SK-N-SH treated with all-trans-retinoic acid at 6 μM for 48 hours (cell line): Measurements from ENCODE around the gene ERCC8.

Source experiments
- ATAC-seq: fragments of 200-7000 bp; cut with Tn5 transposase; 3 replicates; pipeline ENCODE4 v1.9.1; 2020; ENCODE audit warnings: mild to moderate bottlenecking, moderate library complexity
- BACH2 ChIP-seq: fragments of 250-450 bp; sonication (Bioruptor Pico); IDR thresholded peaks from 2 replicates; pipeline ENCODE4 v1.9.0; 2021; ENCODE audit warnings: mild to moderate bottlenecking, borderline replicate concordance
- CSDC2 ChIP-seq: fragments of 250-450 bp; sonication (Bioruptor Pico); IDR thresholded peaks from 2 replicates; pipeline ENCODE4 v1.5.0; 2020; ENCODE audit warnings: mild to moderate bottlenecking, moderate library complexity
- ESRRG ChIP-seq: fragments of 250-450 bp; sonication (Bioruptor Pico); IDR thresholded peaks from 2 replicates; pipeline ENCODE4 v1.6.1; 2021; ENCODE audit warnings: mild to moderate bottlenecking
- GLIS3 ChIP-seq: fragments of 250-450 bp; sonication (Bioruptor Pico); IDR thresholded peaks from 2 replicates; pipeline ENCODE4 v1.5.0; 2020; ENCODE audit warnings: mild to moderate bottlenecking, moderate library complexity
- ISL1 ChIP-seq: fragments of 250-450 bp; sonication (Bioruptor Pico); IDR thresholded peaks from 2 replicates; pipeline ENCODE4 v2.1.2; 2022; ENCODE audit warnings: mild to moderate bottlenecking, moderate library complexity
- OSR1 ChIP-seq: fragments of 250-450 bp; sonication (Bioruptor Pico); IDR thresholded peaks from 2 replicates; pipeline ENCODE4 v1.8.0; 2022; ENCODE audit warnings: moderate library complexity, mild to moderate bottlenecking, inconsistent platforms
- PPARA ChIP-seq: fragments of 250-450 bp; sonication (Bioruptor Pico); IDR thresholded peaks from 2 replicates; pipeline ENCODE4 v1.5.0; 2020; ENCODE audit warnings: mild to moderate bottlenecking, borderline replicate concordance
- RARB ChIP-seq: fragments of 250-450 bp; sonication (Bioruptor Pico); IDR thresholded peaks from 2 replicates; pipeline ENCODE4 v1.8.0; 2021; ENCODE audit warnings: mild to moderate bottlenecking, moderate library complexity
- SNAI2 ChIP-seq: fragments of 250-450 bp; sonication (Bioruptor Pico); IDR thresholded peaks from 2 replicates; pipeline ENCODE4 v1.5.0; 2020; ENCODE audit warnings: mild to moderate bottlenecking, moderate library complexity
- TCF4 ChIP-seq: fragments of 250-450 bp; sonication (Bioruptor Pico); IDR thresholded peaks from 2 replicates; pipeline ENCODE4 v1.8.0; 2021; ENCODE audit warnings: mild to moderate bottlenecking, moderate library complexity, borderline replicate concordance
- ZC3H10 ChIP-seq: fragments of 250-450 bp; sonication (Bioruptor Pico); IDR thresholded peaks from 2 replicates; pipeline ENCODE4 v1.5.1; 2021; ENCODE audit warnings: mild to moderate bottlenecking, moderate library complexity
- ZFP30 ChIP-seq: fragments of 450-650 bp; formaldehyde crosslinking; IDR thresholded peaks from 2 replicates; pipeline ENCODE4 v1.5.0; 2022; ENCODE audit warnings: mild to moderate bottlenecking, moderate library complexity
- ZNF565 ChIP-seq: fragments of 450-650 bp; formaldehyde crosslinking; conservative IDR thresholded peaks from 2 replicates; pipeline ENCODE4 v1.5.0; 2020; ENCODE audit warnings: low read depth, mild to moderate bottlenecking, moderate library complexity
- ZNF8 ChIP-seq: fragments of 450-650 bp; formaldehyde crosslinking; IDR thresholded peaks from 2 replicates; pipeline ENCODE4 v1.5.0; 2020; ENCODE audit warnings: mild to moderate bottlenecking, moderate library complexity
- TF ChIP-seq, protein P1 (sequence below): fragments of 250-450 bp; sonication (Bioruptor Pico); IDR thresholded peaks from 2 replicates; pipeline ENCODE4 v1.5.0; 2020; ENCODE audit warnings: mild to moderate bottlenecking, moderate library complexity
- TF ChIP-seq, protein P2 (sequence below): fragments of 250-450 bp; sonication (Bioruptor Pico); IDR thresholded peaks from 2 replicates; pipeline ENCODE4 v1.5.1; 2020; ENCODE audit warnings: low read depth, mild to moderate bottlenecking, moderate library complexity
- TF ChIP-seq, protein P3 (sequence below): fragments of 250-450 bp; sonication (Bioruptor Pico); IDR thresholded peaks from 2 replicates; pipeline ENCODE4 v1.8.0; 2021; ENCODE audit warnings: low read depth, mild to moderate bottlenecking, moderate library complexity, borderline replicate concordance
- TF ChIP-seq, protein P4 (sequence below): fragments of 250-450 bp; sonication (Bioruptor Pico); IDR thresholded peaks from 2 replicates; pipeline ENCODE4 v1.8.0; 2020; ENCODE audit warnings: mild to moderate bottlenecking, moderate library complexity, borderline replicate concordance

ERCC8 gene

DNA sequence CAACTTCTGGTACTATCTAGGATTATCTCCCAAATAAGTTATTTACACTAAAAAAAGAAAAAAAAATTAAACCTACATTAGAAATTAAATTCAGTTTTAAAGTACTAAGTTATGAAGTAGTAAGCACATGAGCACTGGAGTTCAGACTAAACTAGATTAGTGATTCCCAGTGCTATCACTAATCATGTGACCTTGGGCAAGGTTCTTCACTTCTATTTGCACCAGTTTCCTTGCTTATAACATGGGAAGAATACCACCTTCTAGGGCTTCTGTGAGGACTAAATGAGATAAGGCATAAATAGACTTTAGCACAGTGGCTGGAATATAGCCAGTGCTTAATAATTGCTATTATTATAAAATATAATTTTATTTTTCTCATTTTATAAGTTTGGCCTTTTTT lies 111.3 kb downstream of the ERCC8 start:
- TF ChIP-seq ISL1 (CRISPR knock-in tag), result no peak
- TF ChIP-seq OSR1 (CRISPR knock-in tag), result no peak
- no peak for TF ChIP-seq PPARA (CRISPR knock-in tag)
- no peak for ATAC-seq

DNA sequence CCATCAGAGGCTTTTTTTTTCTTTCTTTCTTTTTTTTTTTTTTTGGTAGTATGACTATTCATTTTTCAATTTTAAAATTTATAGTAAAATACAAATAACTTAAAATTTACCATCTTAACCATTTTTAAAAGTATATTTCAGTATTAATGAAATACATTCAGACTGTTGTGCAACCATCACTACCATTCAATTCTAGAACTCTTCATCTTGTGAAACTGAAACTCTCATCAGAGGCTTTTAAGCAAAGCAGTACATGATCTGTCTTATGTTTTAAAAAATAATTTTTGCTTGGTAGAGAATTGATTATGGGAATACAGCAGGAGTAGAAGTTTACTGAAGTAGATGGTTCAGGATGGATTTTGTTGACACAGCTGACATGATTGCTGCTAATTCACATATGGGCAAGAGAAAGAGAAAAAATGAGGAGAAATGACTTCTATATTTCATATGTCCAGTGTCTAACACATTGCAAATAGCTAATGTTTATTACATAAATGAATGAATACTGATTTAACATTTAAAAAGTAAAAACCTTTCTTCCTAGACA lies 114.2 kb downstream of the ERCC8 start:
- ATAC-seq, result no peak
- TF ChIP-seq CSDC2 (no peak), ZC3H10 (CRISPR knock-in tag) (no peak), BACH2 (CRISPR knock-in tag) (no peak), ZNF8 (CRISPR knock-in tag) (no peak), RARB (no peak), PPARA (CRISPR knock-in tag) (no peak), OSR1 (CRISPR knock-in tag) (no peak), ZNF565 (CRISPR knock-in tag) (no peak)
- TF ChIP-seq, protein P1, sequence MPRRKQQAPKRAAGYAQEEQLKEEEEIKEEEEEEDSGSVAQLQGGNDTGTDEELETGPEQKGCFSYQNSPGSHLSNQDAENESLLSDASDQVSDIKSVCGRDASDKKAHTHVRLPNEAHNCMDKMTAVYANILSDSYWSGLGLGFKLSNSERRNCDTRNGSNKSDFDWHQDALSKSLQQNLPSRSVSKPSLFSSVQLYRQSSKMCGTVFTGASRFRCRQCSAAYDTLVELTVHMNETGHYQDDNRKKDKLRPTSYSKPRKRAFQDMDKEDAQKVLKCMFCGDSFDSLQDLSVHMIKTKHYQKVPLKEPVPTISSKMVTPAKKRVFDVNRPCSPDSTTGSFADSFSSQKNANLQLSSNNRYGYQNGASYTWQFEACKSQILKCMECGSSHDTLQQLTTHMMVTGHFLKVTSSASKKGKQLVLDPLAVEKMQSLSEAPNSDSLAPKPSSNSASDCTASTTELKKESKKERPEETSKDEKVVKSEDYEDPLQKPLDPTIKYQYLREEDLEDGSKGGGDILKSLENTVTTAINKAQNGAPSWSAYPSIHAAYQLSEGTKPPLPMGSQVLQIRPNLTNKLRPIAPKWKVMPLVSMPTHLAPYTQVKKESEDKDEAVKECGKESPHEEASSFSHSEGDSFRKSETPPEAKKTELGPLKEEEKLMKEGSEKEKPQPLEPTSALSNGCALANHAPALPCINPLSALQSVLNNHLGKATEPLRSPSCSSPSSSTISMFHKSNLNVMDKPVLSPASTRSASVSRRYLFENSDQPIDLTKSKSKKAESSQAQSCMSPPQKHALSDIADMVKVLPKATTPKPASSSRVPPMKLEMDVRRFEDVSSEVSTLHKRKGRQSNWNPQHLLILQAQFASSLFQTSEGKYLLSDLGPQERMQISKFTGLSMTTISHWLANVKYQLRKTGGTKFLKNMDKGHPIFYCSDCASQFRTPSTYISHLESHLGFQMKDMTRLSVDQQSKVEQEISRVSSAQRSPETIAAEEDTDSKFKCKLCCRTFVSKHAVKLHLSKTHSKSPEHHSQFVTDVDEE (CRISPR knock-in tag), result no peak
- TF ChIP-seq, protein P2, sequence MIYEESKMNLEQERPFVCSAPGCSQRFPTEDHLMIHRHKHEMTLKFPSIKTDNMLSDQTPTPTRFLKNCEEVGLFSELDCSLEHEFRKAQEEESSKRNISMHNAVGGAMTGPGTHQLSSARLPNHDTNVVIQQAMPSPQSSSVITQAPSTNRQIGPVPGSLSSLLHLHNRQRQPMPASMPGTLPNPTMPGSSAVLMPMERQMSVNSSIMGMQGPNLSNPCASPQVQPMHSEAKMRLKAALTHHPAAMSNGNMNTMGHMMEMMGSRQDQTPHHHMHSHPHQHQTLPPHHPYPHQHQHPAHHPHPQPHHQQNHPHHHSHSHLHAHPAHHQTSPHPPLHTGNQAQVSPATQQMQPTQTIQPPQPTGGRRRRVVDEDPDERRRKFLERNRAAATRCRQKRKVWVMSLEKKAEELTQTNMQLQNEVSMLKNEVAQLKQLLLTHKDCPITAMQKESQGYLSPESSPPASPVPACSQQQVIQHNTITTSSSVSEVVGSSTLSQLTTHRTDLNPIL (CRISPR knock-in tag), result no peak
- TF ChIP-seq, protein P3, sequence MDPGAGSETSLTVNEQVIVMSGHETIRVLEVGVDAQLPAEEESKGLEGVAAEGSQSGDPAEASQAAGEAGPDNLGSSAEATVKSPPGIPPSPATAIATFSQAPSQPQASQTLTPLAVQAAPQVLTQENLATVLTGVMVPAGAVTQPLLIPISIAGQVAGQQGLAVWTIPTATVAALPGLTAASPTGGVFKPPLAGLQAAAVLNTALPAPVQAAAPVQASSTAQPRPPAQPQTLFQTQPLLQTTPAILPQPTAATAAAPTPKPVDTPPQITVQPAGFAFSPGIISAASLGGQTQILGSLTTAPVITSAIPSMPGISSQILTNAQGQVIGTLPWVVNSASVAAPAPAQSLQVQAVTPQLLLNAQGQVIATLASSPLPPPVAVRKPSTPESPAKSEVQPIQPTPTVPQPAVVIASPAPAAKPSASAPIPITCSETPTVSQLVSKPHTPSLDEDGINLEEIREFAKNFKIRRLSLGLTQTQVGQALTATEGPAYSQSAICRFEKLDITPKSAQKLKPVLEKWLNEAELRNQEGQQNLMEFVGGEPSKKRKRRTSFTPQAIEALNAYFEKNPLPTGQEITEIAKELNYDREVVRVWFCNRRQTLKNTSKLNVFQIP (CRISPR knock-in tag), result no peak

DNA sequence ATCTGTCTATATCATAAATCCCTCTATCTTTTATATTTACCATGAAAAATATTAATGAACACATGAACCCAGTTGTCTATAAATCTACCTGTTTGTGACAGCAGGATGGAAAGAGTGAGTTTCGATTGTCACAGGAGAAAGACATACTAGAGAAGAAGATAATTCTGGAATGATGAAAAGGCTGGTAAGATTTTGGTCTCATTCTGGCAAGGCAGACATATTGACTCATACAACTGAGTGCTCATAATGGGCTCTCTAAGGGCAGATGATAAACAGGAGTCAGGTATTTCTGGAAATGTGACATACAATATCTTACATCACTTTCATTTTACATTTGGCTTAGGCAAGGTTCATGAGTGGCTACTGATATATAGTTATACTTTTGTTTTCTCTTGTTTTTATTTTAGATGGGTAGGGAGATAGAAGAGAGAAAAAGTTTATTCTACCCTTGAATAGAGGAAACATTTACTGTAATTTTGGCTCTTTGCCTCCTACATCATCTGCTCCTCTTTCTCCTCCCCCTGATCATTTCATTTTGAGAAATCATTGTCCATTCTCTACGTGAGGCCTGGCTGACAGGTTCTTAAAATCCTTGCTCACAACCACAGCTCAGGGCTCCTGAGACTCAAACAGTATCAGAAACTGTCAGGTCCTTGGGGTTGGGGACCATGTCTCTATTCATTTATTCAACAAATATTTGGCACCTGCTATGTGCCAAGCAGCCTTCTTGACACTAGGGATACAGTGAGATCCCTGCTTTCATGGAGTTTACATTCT lies 115.2 kb downstream of the ERCC8 start:
- TF ChIP-seq ISL1 (CRISPR knock-in tag) (peak; percentile 76), OSR1 (CRISPR knock-in tag) (no peak)
- no peak for ATAC-seq

DNA sequence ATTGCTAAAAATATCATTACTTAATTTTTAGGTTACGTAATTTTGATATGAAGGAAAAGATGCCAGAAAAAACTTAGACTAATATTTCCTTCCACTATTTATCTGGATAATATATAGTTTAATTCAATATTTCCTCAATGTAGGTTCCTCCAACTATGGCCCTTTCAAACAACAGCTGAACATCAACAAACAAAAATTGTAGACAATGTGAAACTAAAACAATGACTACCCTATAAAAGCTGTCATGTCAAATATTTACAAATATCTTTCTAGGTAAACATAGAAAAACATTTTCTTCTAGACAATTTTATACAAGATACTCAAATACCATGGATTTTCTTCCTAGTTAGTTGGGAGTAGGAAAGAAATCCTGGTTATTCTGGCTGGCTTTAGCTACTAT lies 117.7 kb downstream of the ERCC8 start:
- no peak for ATAC-seq
- TF ChIP-seq ZNF8 (CRISPR knock-in tag) (no peak), CSDC2 (no peak), GLIS3 (CRISPR knock-in tag) (no peak), ISL1 (CRISPR knock-in tag) (no peak), OSR1 (CRISPR knock-in tag) (no peak), SNAI2 (CRISPR knock-in tag) (no peak), TCF4 (no peak), ZFP30 (CRISPR knock-in tag) (no peak)
- TF ChIP-seq, protein P2 (CRISPR knock-in tag), result no peak

DNA sequence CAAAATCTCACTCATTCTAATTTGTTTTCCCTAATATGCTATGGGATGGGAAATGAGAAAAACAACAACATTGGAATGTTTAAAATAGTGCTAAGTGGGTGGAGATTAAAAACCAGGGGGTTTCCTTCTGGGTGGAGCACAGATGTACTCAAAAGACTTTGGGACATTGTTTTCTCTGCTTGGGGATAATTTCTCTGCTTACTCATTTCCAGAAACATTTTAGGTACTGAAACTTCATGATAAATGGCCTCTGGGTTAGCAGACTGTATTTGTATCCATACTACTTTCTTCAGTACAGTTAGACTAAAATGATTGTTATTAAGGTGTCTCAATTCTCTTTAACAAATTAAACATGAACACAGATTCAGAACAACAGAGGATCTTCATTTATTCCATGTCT lies 118.2 kb downstream of the ERCC8 start:
- TF ChIP-seq ESRRG (no peak), GLIS3 (CRISPR knock-in tag) (no peak), SNAI2 (CRISPR knock-in tag) (no peak), CSDC2 (no peak)
- TF ChIP-seq, protein P2 (CRISPR knock-in tag), result no peak
- TF ChIP-seq, protein P1 (CRISPR knock-in tag), result no peak
- TF ChIP-seq, protein P4, sequence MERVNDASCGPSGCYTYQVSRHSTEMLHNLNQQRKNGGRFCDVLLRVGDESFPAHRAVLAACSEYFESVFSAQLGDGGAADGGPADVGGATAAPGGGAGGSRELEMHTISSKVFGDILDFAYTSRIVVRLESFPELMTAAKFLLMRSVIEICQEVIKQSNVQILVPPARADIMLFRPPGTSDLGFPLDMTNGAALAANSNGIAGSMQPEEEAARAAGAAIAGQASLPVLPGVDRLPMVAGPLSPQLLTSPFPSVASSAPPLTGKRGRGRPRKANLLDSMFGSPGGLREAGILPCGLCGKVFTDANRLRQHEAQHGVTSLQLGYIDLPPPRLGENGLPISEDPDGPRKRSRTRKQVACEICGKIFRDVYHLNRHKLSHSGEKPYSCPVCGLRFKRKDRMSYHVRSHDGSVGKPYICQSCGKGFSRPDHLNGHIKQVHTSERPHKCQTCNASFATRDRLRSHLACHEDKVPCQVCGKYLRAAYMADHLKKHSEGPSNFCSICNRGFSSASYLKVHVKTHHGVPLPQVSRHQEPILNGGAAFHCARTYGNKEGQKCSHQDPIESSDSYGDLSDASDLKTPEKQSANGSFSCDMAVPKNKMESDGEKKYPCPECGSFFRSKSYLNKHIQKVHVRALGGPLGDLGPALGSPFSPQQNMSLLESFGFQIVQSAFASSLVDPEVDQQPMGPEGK (CRISPR knock-in tag), result no peak
- no peak for ATAC-seq
